Peyer's patch (tissue), 4 donors: ENCODE measurements around the gene OCA2. TPM values are rescaled to one million over a fixed set of nuclear protein-coding genes. Genes with fewer than 3 reads are reported as not detected.

Source experiments
- DNase-seq, 3 donors: peaks; one replicate each; pipeline ENCODE4 v3.0.0-alpha.2; 2017 to 2019
- H3K27ac ChIP-seq, 4 donors: fragments of 200-600 bp; sonication (generic); one replicate each; pipeline ENCODE4 v1.5.1; 2016 to 2019
- H3K27me3 ChIP-seq, 2 donors: fragments of 200-600 bp; sonication (generic); one replicate each; pipeline ENCODE4 v1.5.1; 2019
- H3K36me3 ChIP-seq, 3 donors: fragments of 200-600 bp; sonication (generic); one replicate each; pipeline ENCODE4 v1.5.1; 2016 to 2019
- H3K4me1 ChIP-seq, 4 donors: fragments of 200-600 bp; sonication (generic); one replicate each; pipeline ENCODE4 v1.5.1; 2016 to 2019
- H3K4me3 ChIP-seq, 4 donors: fragments of 200-600 bp; sonication (generic); 1 replicate in 3 of 4; 2 replicates in 1 of 4; pipeline ENCODE4 v1.5.1; 2016 to 2019; ENCODE audit warnings: mild to moderate bottlenecking in 1 of 4
- H3K9me3 ChIP-seq, 4 donors: fragments of 200-600 bp; sonication (generic); one replicate each; pipeline ENCODE4 v1.5.1; 2016 to 2019; ENCODE audit warnings: mild to moderate bottlenecking in 1 of 4
- POLR2A ChIP-seq, 2 donors: fragments of 450-650 bp; IDR thresholded peaks; one replicate each; pipeline ENCODE4 v1.5.1; 2017; ENCODE audit warnings: antibody characterized with exemption in 2 of 2, mild to moderate bottlenecking in 2 of 2, moderate library complexity in 2 of 2
- total RNA-seq, 4 donors: library from RNA; depleted of rRNA; stranded (reverse); fragments of >200 nt; gene quantifications; one replicate each; pipeline ENCODE4 v1.1.0, GENCODE V29; 2016
- TF ChIP-seq, protein P1 (sequence below), 6 experiments: fragments of 450-650 bp in 4 of 6; fragments of 200-600 bp in 2 of 6; sonication (generic) in 1 of 6; IDR thresholded peaks; one replicate each; pipeline ENCODE4 v1.5.1; 2017 to 2019; ENCODE audit warnings: antibody characterized with exemption in 6 of 6, mild to moderate bottlenecking in 3 of 6, moderate library complexity in 1 of 6

OCA2 gene
- total RNA-seq, 4 donors from 2014 or later = 1.4 to 3.0 TPM; not detected in 2

DNA sequence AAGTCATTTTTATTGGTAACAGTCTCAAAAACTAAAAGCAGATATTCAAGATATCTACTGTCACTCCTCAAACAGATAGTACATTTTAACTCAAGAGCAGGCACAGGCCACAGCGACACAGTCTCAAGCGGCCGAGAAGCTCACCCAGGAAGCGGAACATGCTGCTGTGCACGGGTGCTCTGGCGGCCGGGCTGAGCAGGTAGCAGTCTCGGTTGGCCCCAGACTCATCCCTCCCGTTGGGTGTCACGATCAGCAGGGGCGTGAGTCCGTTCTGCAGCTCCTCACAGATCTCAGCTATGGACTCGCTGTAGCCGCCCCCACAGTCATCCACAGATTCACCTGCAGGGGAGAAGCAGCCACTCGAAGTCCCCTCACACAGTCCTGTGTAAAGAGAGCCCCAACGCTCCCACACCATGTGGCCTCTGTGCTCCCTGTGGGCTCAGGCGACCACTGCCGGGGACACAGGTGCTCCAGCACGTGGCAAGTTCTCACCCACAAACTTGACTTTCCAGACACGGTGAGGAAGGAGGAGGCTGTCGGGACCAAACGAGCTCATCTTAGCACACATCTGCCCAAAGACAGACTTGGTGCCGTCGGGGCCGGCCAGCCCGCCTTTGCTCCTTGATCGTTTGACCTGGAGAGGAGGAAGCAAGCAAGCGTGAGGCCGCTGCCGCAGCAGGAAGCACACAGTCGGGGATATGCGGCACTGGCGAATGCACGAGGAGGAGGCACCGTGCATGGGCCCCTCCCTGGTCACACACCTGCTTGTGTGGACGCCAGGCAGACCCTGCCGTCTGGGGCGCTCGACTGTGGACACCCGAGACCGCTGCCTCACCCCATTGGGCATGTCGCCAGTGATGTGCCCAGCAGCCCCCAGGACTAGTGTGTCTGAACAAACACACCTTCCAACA is 17.7 kb upstream of the OCA2 start:
- Histone ChIP-seq H3K27me3 (no peaks in the 10 kb centered on the region), H3K27ac (no peak overlapping the region), H3K36me3 (peaks cover 0 to 94% (median 0%) of the 10 kb centered on the region in 3 donors)

DNA sequence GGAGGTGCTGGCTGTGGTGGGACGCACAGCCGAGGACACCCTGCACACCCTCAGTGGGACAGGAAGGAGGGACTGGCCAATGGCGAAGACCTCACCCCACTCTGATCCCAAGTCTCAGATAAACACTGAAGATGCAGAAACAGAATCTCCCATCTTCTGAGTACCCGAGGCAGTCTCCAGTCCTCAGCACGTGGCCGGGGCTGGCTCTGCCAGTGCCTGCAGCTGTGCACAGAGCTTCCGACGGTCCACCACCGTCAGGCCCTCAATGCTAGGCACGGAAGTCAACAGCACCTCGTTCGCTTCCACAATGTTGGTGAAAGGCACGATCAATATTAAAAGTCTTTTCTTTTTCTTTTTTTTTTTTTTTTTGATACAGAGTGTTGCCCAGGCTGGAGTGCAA is 16.8 kb upstream of the OCA2 start:
- Histone ChIP-seq H3K27ac (no peak overlapping the region), H3K36me3 (peaks cover 0 to 92% (median 0%) of the 10 kb centered on the region in 3 donors), H3K9me3 (no peaks in the 10 kb centered on the region), H3K4me3 (no peak overlapping the region), H3K4me1 (no peaks in the 10 kb centered on the region), H3K27me3 (no peaks in the 10 kb centered on the region)
- TF ChIP-seq, protein P1, sequence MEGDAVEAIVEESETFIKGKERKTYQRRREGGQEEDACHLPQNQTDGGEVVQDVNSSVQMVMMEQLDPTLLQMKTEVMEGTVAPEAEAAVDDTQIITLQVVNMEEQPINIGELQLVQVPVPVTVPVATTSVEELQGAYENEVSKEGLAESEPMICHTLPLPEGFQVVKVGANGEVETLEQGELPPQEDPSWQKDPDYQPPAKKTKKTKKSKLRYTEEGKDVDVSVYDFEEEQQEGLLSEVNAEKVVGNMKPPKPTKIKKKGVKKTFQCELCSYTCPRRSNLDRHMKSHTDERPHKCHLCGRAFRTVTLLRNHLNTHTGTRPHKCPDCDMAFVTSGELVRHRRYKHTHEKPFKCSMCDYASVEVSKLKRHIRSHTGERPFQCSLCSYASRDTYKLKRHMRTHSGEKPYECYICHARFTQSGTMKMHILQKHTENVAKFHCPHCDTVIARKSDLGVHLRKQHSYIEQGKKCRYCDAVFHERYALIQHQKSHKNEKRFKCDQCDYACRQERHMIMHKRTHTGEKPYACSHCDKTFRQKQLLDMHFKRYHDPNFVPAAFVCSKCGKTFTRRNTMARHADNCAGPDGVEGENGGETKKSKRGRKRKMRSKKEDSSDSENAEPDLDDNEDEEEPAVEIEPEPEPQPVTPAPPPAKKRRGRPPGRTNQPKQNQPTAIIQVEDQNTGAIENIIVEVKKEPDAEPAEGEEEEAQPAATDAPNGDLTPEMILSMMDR (IDR thresholded peaks at IDR 0.05) = no peak
- no peak for TF ChIP-seq POLR2A (IDR thresholded peaks at IDR 0.05)
- no peak for DNase-seq

More for the DNA sequence above, 17.7 kb upstream of the OCA2 start:
- Histone ChIP-seq H3K9me3 (no peaks in the 10 kb centered on the region), H3K4me1 (no peaks in the 10 kb centered on the region), H3K4me3 (no peak overlapping the region)
- TF ChIP-seq POLR2A (IDR thresholded peaks at IDR 0.05) = no peak
- TF ChIP-seq, protein P1 (IDR thresholded peaks at IDR 0.05) = no peak
- DNase-seq = no peak

DNA sequence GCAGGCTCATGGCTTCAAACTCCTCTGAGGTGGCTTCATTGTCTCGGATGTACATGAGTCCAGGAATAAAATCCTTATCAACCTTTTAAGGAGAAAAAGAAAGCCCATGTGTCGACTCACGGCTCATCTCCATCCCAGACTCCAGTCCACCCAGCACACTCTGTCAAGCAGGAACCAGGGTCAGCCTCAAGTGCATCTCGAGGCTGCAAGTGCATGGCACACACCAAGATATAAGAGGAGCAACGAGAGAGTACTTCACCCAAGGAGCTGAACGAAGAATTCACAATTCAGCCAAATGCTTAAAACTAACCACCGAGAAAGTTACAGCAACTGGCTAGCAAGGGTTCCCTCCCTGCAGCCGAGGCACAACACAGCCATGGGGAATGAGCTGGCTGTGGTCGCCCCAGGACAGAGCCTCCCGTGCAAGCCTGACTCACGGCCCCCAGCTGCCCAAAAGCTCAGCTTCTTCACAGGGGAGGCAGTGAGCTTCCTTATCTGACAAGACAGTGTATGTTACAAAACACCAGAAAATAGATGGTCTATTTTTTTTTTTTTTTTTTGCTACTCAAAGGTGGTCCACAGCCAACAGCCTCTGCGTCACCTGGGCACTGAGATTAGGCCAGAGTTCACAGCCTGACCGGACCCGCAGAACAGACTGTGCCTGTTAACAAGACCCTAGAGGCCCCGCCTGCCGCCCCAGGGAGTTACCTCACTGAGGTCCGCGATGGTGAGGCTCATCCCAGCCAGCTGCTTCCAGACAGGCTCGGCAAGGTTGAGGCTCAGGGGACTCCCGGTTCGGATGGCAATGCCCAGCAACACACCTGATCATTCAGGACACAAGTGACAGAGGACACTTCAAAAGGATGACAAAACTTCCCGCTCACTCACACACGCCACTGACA is 15.9 kb upstream of the OCA2 start:
- Histone ChIP-seq H3K4me3 (no peak overlapping the region), H3K27ac (no peak overlapping the region), H3K36me3 (peaks cover 0 to 83% (median 0%) of the 10 kb centered on the region in 3 donors), H3K9me3 (no peaks in the 10 kb centered on the region), H3K4me1 (no peaks in the 10 kb centered on the region), H3K27me3 (no peaks in the 10 kb centered on the region)
- TF ChIP-seq POLR2A (IDR thresholded peaks at IDR 0.05) = no peak
- TF ChIP-seq, protein P1 (IDR thresholded peaks at IDR 0.05) = no peak
- no peak for DNase-seq

DNA sequence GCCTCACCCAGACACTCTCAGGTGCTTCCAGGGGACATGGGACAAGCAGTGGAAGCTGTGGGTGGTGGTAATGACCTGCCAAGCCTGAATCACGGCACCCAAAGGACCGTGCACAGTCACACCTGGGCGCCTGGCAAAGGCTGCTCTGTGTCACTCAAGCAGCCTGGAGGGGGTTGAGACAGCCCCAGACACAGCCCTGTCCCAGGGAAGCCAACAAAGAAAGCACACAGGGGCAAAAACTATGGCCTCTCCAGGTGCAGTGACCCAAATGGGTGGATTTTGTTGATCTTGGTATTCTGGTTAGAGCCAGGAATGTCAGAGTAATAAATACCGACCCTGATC is 15.0 kb upstream of the OCA2 start:
- Histone ChIP-seq H3K27ac (no peak overlapping the region), H3K27me3 (no peaks in the 10 kb centered on the region), H3K4me3 (no peak overlapping the region), H3K36me3 (peaks cover 0 to 75% (median 0%) of the 10 kb centered on the region in 3 donors), H3K9me3 (no peaks in the 10 kb centered on the region), H3K4me1 (no peaks in the 10 kb centered on the region)
- TF ChIP-seq POLR2A (IDR thresholded peaks at IDR 0.05) = no peak
- TF ChIP-seq, protein P1 (IDR thresholded peaks at IDR 0.05) = no peak
- no peak for DNase-seq

DNA sequence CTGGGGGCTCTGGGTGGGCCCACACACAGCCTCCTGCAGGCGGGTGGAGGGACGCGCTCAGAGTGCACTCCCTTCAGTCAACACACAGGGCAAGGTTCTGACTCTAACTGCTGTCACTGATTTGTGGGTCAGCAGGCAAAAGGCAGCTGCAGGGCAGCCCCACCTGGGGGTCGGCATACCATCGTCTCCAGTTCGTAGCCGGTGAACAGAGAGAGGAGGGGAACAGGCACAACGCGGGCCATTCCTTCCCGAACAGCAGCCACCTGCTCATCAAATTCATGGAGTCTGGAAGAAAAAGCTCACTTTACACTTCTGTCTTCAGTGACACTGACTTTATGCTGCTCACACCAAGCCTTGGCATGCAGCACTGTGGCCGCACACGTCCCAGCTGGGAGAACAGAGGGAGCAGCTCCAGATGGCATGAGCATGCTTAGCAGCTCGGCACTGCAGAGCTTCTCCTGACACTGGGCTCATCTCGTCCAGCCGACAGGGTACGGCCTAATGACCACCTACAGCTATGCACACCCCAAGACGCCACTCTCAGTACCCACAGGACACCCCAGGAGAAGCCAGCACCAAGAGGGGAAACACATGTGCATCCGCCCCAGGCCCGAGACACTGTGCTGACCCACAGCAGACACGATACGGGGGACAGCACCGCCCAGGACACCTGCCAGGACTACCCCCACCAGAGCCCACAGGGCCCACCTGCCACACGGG is 14.4 kb upstream of the OCA2 start:
- Histone ChIP-seq H3K36me3 (peaks cover 0 to 70% (median 0%) of the 10 kb centered on the region in 3 donors), H3K27ac (no peak overlapping the region), H3K9me3 (no peaks in the 10 kb centered on the region), H3K27me3 (no peaks in the 10 kb centered on the region), H3K4me1 (no peaks in the 10 kb centered on the region), H3K4me3 (no peak overlapping the region)
- no peak for DNase-seq
- TF ChIP-seq POLR2A (IDR thresholded peaks at IDR 0.05) = no peak
- TF ChIP-seq, protein P1 (IDR thresholded peaks at IDR 0.05) = no peak
